Psoas muscle (tissue), 8 donors: ENCODE measurements around the gene LRP1B. TPM values are rescaled to one million over a fixed set of nuclear protein-coding genes. Genes with fewer than 3 reads are reported as not detected.

Experiments
- ATAC-seq, 4 donors: fragments of 200-7000 bp; cut with Tn5 transposase; one replicate each; pipeline ENCODE4 v1.9.1; 2020; ENCODE audit warnings: moderate library complexity in 3 of 4, mild to moderate bottlenecking in 2 of 4
- DNase-seq, 2 donors: peaks; one replicate each; pipeline ENCODE4 v3.0.0-alpha.2; 2020
- H3K27ac ChIP-seq: fragments of 200-600 bp; one replicate; pipeline ENCODE4 v1.8.0; 2022
- H3K27me3 ChIP-seq, 3 donors: fragments of 200-600 bp in 1 of 3; one replicate each; pipeline versions ENCODE4 v1.6.1 to v1.8.0; 2013 to 2022; ENCODE audit warnings: low read length in 2 of 3, mild to moderate bottlenecking in 2 of 3, moderate library complexity in 1 of 3; ENCODE audit not compliant: insufficient read depth in 3 of 3
- H3K36me3 ChIP-seq, 2 donors: fragments of 200-600 bp in 1 of 2; one replicate each; pipeline versions ENCODE4 v1.6.1 to v1.8.0; 2013 to 2022; ENCODE audit warnings: low read depth in 1 of 2, mild to moderate bottlenecking in 1 of 2, moderate library complexity in 1 of 2; ENCODE audit not compliant: insufficient read depth in 1 of 2
- H3K4me1 ChIP-seq: fragments of 200-600 bp; one replicate; pipeline ENCODE4 v1.8.0; 2022
- H3K4me3 ChIP-seq: fragments of 200-600 bp; one replicate; pipeline ENCODE4 v1.8.0; 2022; ENCODE audit warnings: mild to moderate bottlenecking
- H3K9me3 ChIP-seq: fragments of 200-600 bp; one replicate; pipeline ENCODE4 v1.8.0; 2022
- CTCF ChIP-seq: fragments of 200-600 bp; IDR thresholded peaks from one replicate; pipeline ENCODE4 v1.8.0; 2022; ENCODE audit warnings: antibody characterized with exemption
- WGBS, 3 donors: extraction: QIAGEN DNeasy Blood & Tissue Kit; methylation state at CpG; one replicate each; pipeline versions ENCODE4 v1.1.6 to v1.1.7; 2013; 5-methylcytosine and 5-hydroxymethylcytosine counted together
- intact Hi-C, 2 donors: fragments of 100-400 bp; cut with DNase I; formaldehyde crosslinking; loops; one replicate each; pipeline versions ENCODE4 v1.11.0 to v1.14.2; 2022
- polyA plus RNA-seq, 3 donors: library from polyadenylated mRNA; stranded (reverse); fragments of 200-250 nt; gene quantifications; one replicate each; pipeline ENCODE4 v1.2.3, GENCODE V29; 2013
- total RNA-seq, 4 donors: library from RNA; stranded (reverse); fragmentation: NEBNext Ultra II Directional in 2 of 4; extraction: Animal tissue kit (Norgen Biotek cat#: 25700) in 2 of 4; gene quantifications; one replicate each; pipeline versions ENCODE4 v1.2.1 to v1.2.4, GENCODE V29; 2021 to 2023
- donor health status: healthy with polysubstance abuse.
- donor health status: DM: no; HTN: no; CAD: no; lungs with moderate emphysema.
- donor health status: Bipolar disorder and iron deficiency.
- donor health status: healthy.
- donor health status: DM: yes; HTN: yes; CAD: no.
- donor health status: DM: no; HTN: no; CAD: no.
- donor health status: DM: no; HTN: no; CAD: no.
- donor health status: DM: yes; HTN: yes; CAD: no.

LRP1B gene
- total and polyA plus RNA-seq, 7 donors = 0.33 to 3.3 (median 0.95) TPM

- H3K4me3 ChIP-seq = no peak overlapping the region
- no peaks in the 10 kb centered on the region for H3K4me1 ChIP-seq
- no peak overlapping the region for H3K27ac ChIP-seq
- DNase-seq (no peak), ATAC-seq (no peak)
- TF ChIP-seq CTCF = no peak
- intact Hi-C loops = no loop called here
- 83 to 85% (median 83%) methylated on average over 1 of the region's 1 CpG for WGBS, 3 donors
- no peaks in the 10 kb centered on the region for H3K36me3 ChIP-seq
- H3K9me3 ChIP-seq = peaks cover 4% of the 10 kb centered on the region
- no peaks in the 10 kb centered on the region for H3K27me3 ChIP-seq
Measured at GRCh38 chr2:141869572-141869971, 261.2 kb downstream of the LRP1B start.

DNA sequence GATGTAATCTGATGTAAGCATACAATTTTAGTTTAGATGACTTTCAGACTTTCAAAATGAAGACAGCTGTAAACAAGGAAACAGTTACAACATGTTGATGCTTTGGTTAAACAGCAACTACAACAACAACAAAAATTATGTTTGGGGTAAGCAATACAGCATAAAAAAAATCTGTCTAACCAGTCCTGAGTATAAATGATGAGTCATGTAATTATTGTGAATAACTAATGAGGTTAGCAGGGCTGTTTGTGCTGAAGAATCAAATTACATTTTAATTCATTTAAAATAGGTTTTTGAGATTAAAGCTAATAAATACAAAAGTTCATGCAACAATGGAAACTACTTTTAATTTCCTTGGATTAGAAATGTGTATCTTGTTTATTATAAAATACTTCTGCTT is 266.9 kb downstream of the LRP1B start:
- H3K27me3 ChIP-seq = no peaks in the 10 kb centered on the region
- no peak for ATAC-seq
- no peak for TF ChIP-seq CTCF

DNA sequence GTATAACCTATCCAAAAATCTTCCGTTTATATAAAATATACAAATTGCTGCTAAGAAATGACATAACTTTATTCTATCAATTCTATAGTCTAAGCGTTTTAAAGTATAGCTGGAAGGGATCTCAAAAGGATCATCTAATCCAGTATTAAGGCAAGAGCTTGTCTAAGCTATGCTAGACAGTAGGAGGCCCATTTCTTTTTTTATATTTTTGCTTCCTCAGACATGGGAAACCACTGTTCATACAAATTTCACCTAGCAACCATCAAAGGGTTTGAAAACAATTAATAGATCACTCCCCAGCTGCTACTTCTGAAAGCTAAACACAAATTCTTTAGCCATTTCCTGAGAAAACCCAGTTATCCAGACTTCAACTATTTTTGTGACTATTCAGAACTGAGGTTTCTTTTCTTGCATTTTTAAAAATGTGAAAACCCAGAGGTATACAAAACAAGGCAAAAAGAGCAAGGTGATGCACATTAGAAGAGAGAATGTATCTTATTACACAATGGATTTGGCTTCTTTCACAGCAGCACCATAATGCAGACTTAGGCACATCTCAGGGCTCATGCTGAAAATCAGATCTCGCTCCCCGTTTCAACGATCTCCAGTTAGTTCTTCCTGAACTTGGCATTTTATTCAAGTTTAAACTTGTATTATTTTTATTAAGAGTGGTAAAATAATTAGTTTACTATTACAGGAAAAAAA is 274.4 kb downstream of the LRP1B start:
- DNase-seq (no peak), ATAC-seq (no peak)
- 74 to 80% (median 75%) methylated on average over 5 of the region's 5 CpGs for WGBS, 3 donors
- TF ChIP-seq CTCF = no peak
- Histone ChIP-seq H3K4me3 (no peak overlapping the region), H3K36me3 (no peaks in the 10 kb centered on the region), H3K27ac (no peak overlapping the region), H3K4me1 (no peaks in the 10 kb centered on the region), H3K9me3 (no peaks in the 10 kb centered on the region), H3K27me3 (no peaks in the 10 kb centered on the region)
- intact Hi-C loops = no loop called here

More for the DNA sequence above, 266.9 kb downstream of the LRP1B start:
- Histone ChIP-seq H3K36me3 (no peaks in the 10 kb centered on the region), H3K4me3 (no peak overlapping the region), H3K9me3 (no peaks in the 10 kb centered on the region), H3K27ac (no peak overlapping the region), H3K4me1 (no peaks in the 10 kb centered on the region)
- intact Hi-C loops = no loop called here
- DNase-seq = no peak

DNA sequence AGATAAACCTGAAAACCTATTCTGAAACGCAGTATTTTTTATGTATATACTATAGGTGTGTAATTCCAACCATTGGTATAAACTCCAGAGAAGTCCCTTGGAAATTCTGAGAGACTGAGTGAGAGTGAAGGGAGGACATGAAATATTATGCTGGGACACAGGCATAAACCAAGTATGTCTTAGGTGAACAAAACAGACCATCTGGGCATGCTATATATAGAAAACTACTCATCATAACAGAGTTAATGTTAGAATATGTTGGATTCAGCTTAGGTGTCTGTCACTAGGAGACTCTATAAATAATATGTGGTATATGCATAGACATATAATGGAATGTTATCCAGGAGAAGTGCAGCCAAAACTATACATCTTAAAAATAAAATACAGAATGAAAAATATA is 282.6 kb downstream of the LRP1B start:
- ATAC-seq (peak in 2 of 4 donors; percentile 40 to 43), DNase-seq (no peak)
- Histone ChIP-seq H3K4me1 (no peaks in the 10 kb centered on the region), H3K9me3 (no peaks in the 10 kb centered on the region), H3K36me3 (no peaks in the 10 kb centered on the region), H3K27me3 (no peaks in the 10 kb centered on the region), H3K27ac (no peak overlapping the region), H3K4me3 (no peak overlapping the region)
- intact Hi-C loops = no loop called here
- no peak for TF ChIP-seq CTCF
- 74 to 83% (median 83%) methylated on average over 1 of the region's 1 CpG for WGBS, 3 donors

GRCh38 chr2:141844231-141844630 is 286.6 kb downstream of the LRP1B start:
- intact Hi-C loops = no loop called here
- WGBS, 3 donors = 89 to 94% (median 94%) methylated on average over 2 of the region's 2 CpGs

More at GRCh38 chr2:141844231-141844630, 286.6 kb downstream of the LRP1B start:
- Histone ChIP-seq H3K27me3 (no peaks in the 10 kb centered on the region), H3K36me3 (no peaks in the 10 kb centered on the region), H3K27ac (no peak overlapping the region), H3K4me1 (no peaks in the 10 kb centered on the region), H3K4me3 (no peak overlapping the region), H3K9me3 (no peaks in the 10 kb centered on the region)
- DNase-seq (no peak), ATAC-seq (no peak)
- no peak for TF ChIP-seq CTCF
